Suprapubic skin (tissue), 4 donors: ENCODE results near the gene CNPY3.
"Not testable (repeated sequence)": the region's sequence is repeated elsewhere in the genome, so short reads cannot be mapped to it uniquely, and the experiment has no call there.

Experiments used
- CTCF ChIP-seq, 2 donors: fragments of 200-600 bp in 1 of 2; fragments of 450-650 bp in 1 of 2; sonication (generic) in 1 of 2; IDR thresholded peaks; one replicate each; pipeline ENCODE4 v1.5.1; 2016 to 2019; ENCODE audit warnings: antibody characterized with exemption in 2 of 2, mild to moderate bottlenecking in 1 of 2, moderate library complexity in 1 of 2
- EP300 ChIP-seq: sonication (generic); formaldehyde crosslinking; IDR thresholded peaks from one replicate; pipeline ENCODE4 v1.6.1; 2017; ENCODE audit warnings: antibody characterized with exemption
- POLR2A ChIP-seq, 2 donors: fragments of 450-650 bp; IDR thresholded peaks; one replicate each; pipeline ENCODE4 v1.6.1; 2017; ENCODE audit warnings: antibody characterized with exemption in 2 of 2, mild to moderate bottlenecking in 2 of 2, moderate library complexity in 2 of 2
- POLR2AphosphoS5 ChIP-seq, 3 donors: sonication (generic); formaldehyde crosslinking; IDR thresholded peaks; one replicate each; pipeline ENCODE4 v1.6.1; 2017; ENCODE audit warnings: antibody characterized with exemption in 3 of 3

- TF ChIP-seq POLR2AphosphoS5 (IDR thresholded peaks at IDR 0.05); CTCF (IDR thresholded peaks at IDR 0.05); POLR2A (IDR thresholded peaks at IDR 0.05); EP300: not testable (repeated sequence)
Observed at GRCh38 chr6:42902429-42903263, 26.6 kb upstream of the CNPY3 start.
